ENCODE results near the gene POMGNT2.

DNA sequence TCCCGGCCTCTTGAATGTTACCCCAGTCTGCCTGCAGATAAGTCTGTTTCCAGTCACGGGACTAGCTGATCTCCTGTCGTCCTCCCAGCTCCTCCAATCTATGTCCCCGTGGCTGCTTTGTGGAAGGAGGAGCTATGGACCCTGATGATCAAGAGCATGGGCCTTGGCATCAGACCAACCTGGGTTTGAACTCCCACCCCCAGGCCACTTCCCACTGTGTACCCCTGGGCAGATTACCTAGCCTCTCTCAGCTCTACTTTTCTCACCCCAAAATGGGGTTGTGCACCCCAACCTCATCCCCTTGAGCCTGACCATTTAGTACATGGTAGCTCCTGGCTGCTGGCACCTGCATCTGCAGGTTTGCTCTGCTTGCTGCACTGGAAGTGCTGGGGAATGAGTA, 71.0 kb downstream of the POMGNT2 start:
- TF ChIP-seq, protein P1, sequence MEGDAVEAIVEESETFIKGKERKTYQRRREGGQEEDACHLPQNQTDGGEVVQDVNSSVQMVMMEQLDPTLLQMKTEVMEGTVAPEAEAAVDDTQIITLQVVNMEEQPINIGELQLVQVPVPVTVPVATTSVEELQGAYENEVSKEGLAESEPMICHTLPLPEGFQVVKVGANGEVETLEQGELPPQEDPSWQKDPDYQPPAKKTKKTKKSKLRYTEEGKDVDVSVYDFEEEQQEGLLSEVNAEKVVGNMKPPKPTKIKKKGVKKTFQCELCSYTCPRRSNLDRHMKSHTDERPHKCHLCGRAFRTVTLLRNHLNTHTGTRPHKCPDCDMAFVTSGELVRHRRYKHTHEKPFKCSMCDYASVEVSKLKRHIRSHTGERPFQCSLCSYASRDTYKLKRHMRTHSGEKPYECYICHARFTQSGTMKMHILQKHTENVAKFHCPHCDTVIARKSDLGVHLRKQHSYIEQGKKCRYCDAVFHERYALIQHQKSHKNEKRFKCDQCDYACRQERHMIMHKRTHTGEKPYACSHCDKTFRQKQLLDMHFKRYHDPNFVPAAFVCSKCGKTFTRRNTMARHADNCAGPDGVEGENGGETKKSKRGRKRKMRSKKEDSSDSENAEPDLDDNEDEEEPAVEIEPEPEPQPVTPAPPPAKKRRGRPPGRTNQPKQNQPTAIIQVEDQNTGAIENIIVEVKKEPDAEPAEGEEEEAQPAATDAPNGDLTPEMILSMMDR (IDR thresholded peaks at IDR 0.05; ENCODE audit: insufficient read depth, low read length) = no peak
- TF ChIP-seq POLR2AphosphoS5 (IDR thresholded peaks at IDR 0.05; ENCODE audit: low read depth) = no peak
- TF ChIP-seq, protein P2, sequence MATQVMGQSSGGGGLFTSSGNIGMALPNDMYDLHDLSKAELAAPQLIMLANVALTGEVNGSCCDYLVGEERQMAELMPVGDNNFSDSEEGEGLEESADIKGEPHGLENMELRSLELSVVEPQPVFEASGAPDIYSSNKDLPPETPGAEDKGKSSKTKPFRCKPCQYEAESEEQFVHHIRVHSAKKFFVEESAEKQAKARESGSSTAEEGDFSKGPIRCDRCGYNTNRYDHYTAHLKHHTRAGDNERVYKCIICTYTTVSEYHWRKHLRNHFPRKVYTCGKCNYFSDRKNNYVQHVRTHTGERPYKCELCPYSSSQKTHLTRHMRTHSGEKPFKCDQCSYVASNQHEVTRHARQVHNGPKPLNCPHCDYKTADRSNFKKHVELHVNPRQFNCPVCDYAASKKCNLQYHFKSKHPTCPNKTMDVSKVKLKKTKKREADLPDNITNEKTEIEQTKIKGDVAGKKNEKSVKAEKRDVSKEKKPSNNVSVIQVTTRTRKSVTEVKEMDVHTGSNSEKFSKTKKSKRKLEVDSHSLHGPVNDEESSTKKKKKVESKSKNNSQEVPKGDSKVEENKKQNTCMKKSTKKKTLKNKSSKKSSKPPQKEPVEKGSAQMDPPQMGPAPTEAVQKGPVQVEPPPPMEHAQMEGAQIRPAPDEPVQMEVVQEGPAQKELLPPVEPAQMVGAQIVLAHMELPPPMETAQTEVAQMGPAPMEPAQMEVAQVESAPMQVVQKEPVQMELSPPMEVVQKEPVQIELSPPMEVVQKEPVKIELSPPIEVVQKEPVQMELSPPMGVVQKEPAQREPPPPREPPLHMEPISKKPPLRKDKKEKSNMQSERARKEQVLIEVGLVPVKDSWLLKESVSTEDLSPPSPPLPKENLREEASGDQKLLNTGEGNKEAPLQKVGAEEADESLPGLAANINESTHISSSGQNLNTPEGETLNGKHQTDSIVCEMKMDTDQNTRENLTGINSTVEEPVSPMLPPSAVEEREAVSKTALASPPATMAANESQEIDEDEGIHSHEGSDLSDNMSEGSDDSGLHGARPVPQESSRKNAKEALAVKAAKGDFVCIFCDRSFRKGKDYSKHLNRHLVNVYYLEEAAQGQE (IDR thresholded peaks at IDR 0.05; ENCODE audit: insufficient replicate concordance, low read depth) = no peak
- no peak for TF ChIP-seq GABPA (IDR thresholded peaks at IDR 0.05; ENCODE audit: low read depth)
- TF ChIP-seq SPI1 (IDR thresholded peaks at IDR 0.05; ENCODE audit: borderline replicate concordance, low read depth) = no peak
